H1 (cell line): Measurements from ENCODE around the gene KRTAP19-8. TPM values are rescaled to one million over a fixed set of nuclear protein-coding genes. Genes with fewer than 3 reads are reported as not detected.

Experiments used
- CTCF ChIA-PET: fragments of 300-600 bp; sonication (Branson Sonifier 250); formaldehyde crosslinking; loops from one replicate; lab custom pipeline; 2021; ENCODE audit not compliant: partially characterized antibody; lab: Charles Lee
- POLR2A ChIA-PET: fragments of 300-600 bp; sonication (Branson Sonifier 250); formaldehyde crosslinking; loops from one replicate; lab custom pipeline; 2021; ENCODE audit warnings: inconsistent platforms; ENCODE audit not compliant: partially characterized antibody; lab: Charles Lee
- DNase-seq, 2 experiments: peaks; one replicate each; pipeline versions ENCODE4 v3.0.0 to v3.0.0-alpha.2; 2010 to 2022; ENCODE audit warnings: low spot score in 2 of 2, low read depth in 1 of 2, mixed read lengths in 1 of 2
- FAIRE-seq: peaks from 2 replicates; lab custom pipeline; 2011; peaks lifted over from hg19 to GRCh38; lab: Jason Lieb, UNC
- H2AFZ ChIP-seq: 2 replicates; pipeline ENCODE4 v1.8.1; 2012; ENCODE audit warnings: low read length, inconsistent platforms
- H2AK5ac ChIP-seq: 2 replicates; pipeline ENCODE4 v1.6.1; 2013; ENCODE audit warnings: low read depth, low read length
- H2BK120ac ChIP-seq: replicated peaks from 2 replicates; pipeline ENCODE3; 2013; ENCODE audit warnings: low read depth, low read length, inconsistent platforms
- H2BK12ac ChIP-seq: 2 replicates; pipeline ENCODE4 v1.6.1; 2013; ENCODE audit warnings: low read depth, low read length
- H2BK15ac ChIP-seq: 2 replicates; pipeline ENCODE4 v1.6.1; 2013; ENCODE audit warnings: low read length
- H2BK20ac ChIP-seq: 2 replicates; pipeline ENCODE4 v1.6.1; 2013; ENCODE audit warnings: low read length
- H2BK5ac ChIP-seq: 2 replicates; pipeline ENCODE4 v1.6.1; 2013; ENCODE audit warnings: low read depth, low read length
- H3K14ac ChIP-seq: 2 replicates; pipeline ENCODE4 v1.6.1; 2013; ENCODE audit warnings: inconsistent platforms; ENCODE audit not compliant: insufficient read length
- H3K18ac ChIP-seq: 2 replicates; pipeline ENCODE4 v1.6.1; 2013; ENCODE audit warnings: low read length; ENCODE audit errors: extremely low read depth
- H3K23ac ChIP-seq: 2 replicates; pipeline ENCODE4 v1.6.1; 2013; ENCODE audit warnings: inconsistent platforms; ENCODE audit not compliant: insufficient read length
- H3K23me2 ChIP-seq: 2 replicates; pipeline ENCODE4 v1.6.1; 2013; ENCODE audit warnings: low read depth, low read length
- H3K27ac ChIP-seq: 2 replicates; pipeline ENCODE4 v1.6.1; 2011; ENCODE audit warnings: low read depth, low read length, inconsistent platforms
- H3K27me3 ChIP-seq, 4 experiments: replicated peaks in 1 of 4; 1 replicate in 1 of 4; 2 replicates in 3 of 4; pipeline versions ENCODE4 v1.6.1 to v1.8.1; 2011 to 2013; ENCODE audit warnings: low read length in 3 of 4, mild to moderate bottlenecking in 3 of 4, inconsistent platforms in 2 of 4, mixed read lengths in 2 of 4, moderate library complexity in 1 of 4; ENCODE audit not compliant: control insufficient read depth in 3 of 4, insufficient read depth in 3 of 4; ENCODE audit errors: extremely low read depth in 1 of 4
- H3K36me3 ChIP-seq, 4 experiments: 2 replicates each; pipeline versions ENCODE4 v1.6.1 to v1.8.1; 2011 to 2013; ENCODE audit warnings: mild to moderate bottlenecking in 4 of 4, low read length in 3 of 4, moderate library complexity in 2 of 4, control low read depth in 1 of 4, inconsistent platforms in 1 of 4; ENCODE audit not compliant: insufficient read depth in 4 of 4, control insufficient read depth in 2 of 4
- H3K4ac ChIP-seq: replicated peaks from 2 replicates; pipeline ENCODE3; 2013; ENCODE audit warnings: low read length, low read depth, mixed read lengths, inconsistent platforms; ENCODE audit not compliant: insufficient read length
- H3K4me1 ChIP-seq, 4 experiments: replicated peaks in 1 of 4; 1 replicate in 1 of 4; 2 replicates in 3 of 4; pipeline versions ENCODE4 v1.6.1 to v1.8.1; 2011 to 2013; ENCODE audit warnings: low read length in 3 of 4, inconsistent platforms in 2 of 4, mixed read lengths in 1 of 4; ENCODE audit not compliant: insufficient read depth in 4 of 4, control insufficient read depth in 3 of 4
- H3K4me2 ChIP-seq, 2 experiments: 2 replicates each; pipeline versions ENCODE4 v1.6.1 to v1.8.1; 2011 to 2013; ENCODE audit warnings: low read depth in 2 of 2, low read length in 2 of 2, control low read depth in 1 of 2, inconsistent platforms in 1 of 2, mild to moderate bottlenecking in 1 of 2; ENCODE audit not compliant: insufficient read depth in 1 of 2
- H3K4me3 ChIP-seq, 4 experiments: fragments of 200-600, 300-600 bp in 1 of 4; sonication (generic), shearing (Covaris generic), sonication (Bioruptor Twin) in 1 of 4; 2 replicates each; pipeline versions ENCODE4 v1.5.1 to v1.8.1; 2011 to 2016; ENCODE audit warnings: low read length in 4 of 4, low read depth in 3 of 4, control low read depth in 2 of 4, inconsistent platforms in 2 of 4, mild to moderate bottlenecking in 2 of 4, mixed read lengths in 1 of 4, moderate library complexity in 1 of 4; ENCODE audit not compliant: insufficient read depth in 2 of 4; ENCODE audit errors: extremely low read depth in 1 of 4
- H3K56ac ChIP-seq: replicated peaks from 2 replicates; pipeline ENCODE3; 2013; ENCODE audit warnings: low read depth, mild to moderate bottlenecking, mixed read lengths, low read length, inconsistent platforms; ENCODE audit not compliant: insufficient read length
- H3K79me1 ChIP-seq: 2 replicates; pipeline ENCODE4 v1.6.1; 2013; ENCODE audit warnings: low read depth, low read length, control low read depth
- H3K79me2 ChIP-seq, 2 experiments: 2 replicates each; pipeline versions ENCODE4 v1.6.1 to v1.8.1; 2012 to 2013; ENCODE audit warnings: low read length in 2 of 2, mild to moderate bottlenecking in 2 of 2, inconsistent platforms in 1 of 2; ENCODE audit not compliant: insufficient read depth in 2 of 2, control insufficient read depth in 1 of 2
- H3K9ac ChIP-seq, 4 experiments: replicated peaks in 1 of 4; 1 replicate in 1 of 4; 2 replicates in 3 of 4; pipeline versions ENCODE4 v1.6.1 to v1.8.1; 2011 to 2013; ENCODE audit warnings: low read depth in 3 of 4, low read length in 3 of 4, control low read depth in 2 of 4, mild to moderate bottlenecking in 2 of 4, moderate library complexity in 2 of 4, inconsistent platforms in 1 of 4; ENCODE audit errors: extremely low read depth in 1 of 4
- H3K9me3 ChIP-seq, 2 experiments: 2 replicates each; pipeline versions ENCODE4 v1.6.1 to v1.8.1; 2012 to 2013; ENCODE audit warnings: mild to moderate bottlenecking in 2 of 2, moderate library complexity in 2 of 2, control low read depth in 1 of 2, inconsistent platforms in 1 of 2, low read depth in 1 of 2, low read length in 1 of 2, mixed read lengths in 1 of 2; ENCODE audit not compliant: insufficient read depth in 2 of 2
- H4K20me1 ChIP-seq, 2 experiments: replicated peaks in 1 of 2; 2 replicates each; pipeline versions ENCODE3 to v1.8.1; 2011 to 2013; ENCODE audit warnings: inconsistent platforms in 2 of 2, low read length in 2 of 2, mild to moderate bottlenecking in 1 of 2; ENCODE audit not compliant: insufficient read depth in 2 of 2, control insufficient read depth in 1 of 2
- H4K5ac ChIP-seq: 2 replicates; pipeline ENCODE4 v1.6.1; 2013; ENCODE audit warnings: low read length, low read depth, mixed read lengths, inconsistent platforms; ENCODE audit not compliant: insufficient read length
- H4K8ac ChIP-seq: 2 replicates; pipeline ENCODE4 v1.8.0; 2013; ENCODE audit warnings: mild to moderate bottlenecking, moderate library complexity, low read length, inconsistent platforms; ENCODE audit not compliant: insufficient read depth; ENCODE audit errors: extremely low read depth
- H4K91ac ChIP-seq: replicated peaks from 2 replicates; pipeline ENCODE3; 2013; ENCODE audit warnings: low read length, mixed read lengths, inconsistent platforms; ENCODE audit not compliant: insufficient read length
- CBX5 ChIP-seq: fragments of 300-800, 300-1000 bp; sonication (generic); IDR thresholded peaks from 2 replicates; pipeline ENCODE4 v1.7.1; 2016; ENCODE audit warnings: antibody characterized with exemption, low read length, low read depth
- CHD2 ChIP-seq: IDR thresholded peaks from 2 replicates; pipeline ENCODE4 v1.6.1; 2012; ENCODE audit warnings: low read length, improper control_type of control experiment
- CREB1 ChIP-seq: IDR thresholded peaks from 2 replicates; pipeline ENCODE4 v1.6.1; 2012; ENCODE audit warnings: inconsistent platforms
- EGR1 ChIP-seq: IDR thresholded peaks from 2 replicates; pipeline ENCODE4 v1.6.1; 2011; ENCODE audit warnings: low read depth, low read length, borderline replicate concordance
- KDM5A ChIP-seq: fragments of 200-600 bp; IDR thresholded peaks from 2 replicates; pipeline ENCODE4 v1.7.1; 2012; ENCODE audit warnings: mild to moderate bottlenecking, low read length, inconsistent platforms, mixed read lengths
- POU5F1 ChIP-seq: IDR thresholded peaks from 2 replicates; pipeline ENCODE4 v1.6.1; 2011; ENCODE audit warnings: low read depth, mild to moderate bottlenecking, low read length, moderate library complexity
- RXRA ChIP-seq: IDR thresholded peaks from 2 replicates; pipeline ENCODE4 v1.6.1; 2011; ENCODE audit warnings: low read depth, mild to moderate bottlenecking, low read length, moderate library complexity; ENCODE audit not compliant: insufficient read depth
- SRF ChIP-seq: IDR thresholded peaks from 2 replicates; pipeline ENCODE4 v1.6.1; 2011; ENCODE audit warnings: mild to moderate bottlenecking, low read depth, low read length, moderate library complexity
- ZNF274 ChIP-seq: IDR thresholded peaks from 2 replicates; pipeline ENCODE4 v1.7.0; 2012; ENCODE audit warnings: low read length, borderline replicate concordance; ENCODE audit errors: extremely low read depth
- WGBS, 2 experiments: shearing (Covaris generic) in 1 of 2; methylation state at CpG; one replicate each; pipeline versions ENCODE4 v1.1.6 to v1.1.7; 2013 to 2015; ENCODE audit warnings: low lambda C conversion rate in 2 of 2, mixed read lengths in 2 of 2, inconsistent platforms in 1 of 2, low coverage in 1 of 2, missing lambda C conversion rate in 1 of 2; ENCODE audit not compliant: insufficient replicate concordance in 2 of 2, insufficient coverage in 1 of 2, insufficient read length in 1 of 2; ENCODE audit errors: extremely low coverage in 1 of 2, missing lambda C conversion rate in 1 of 2; 5-methylcytosine and 5-hydroxymethylcytosine counted together
- long read RNA-seq, 2 experiments: library from RNA in 1 of 2; library from capped mRNA in 1 of 2; stranded (forward); transcript quantifications; one replicate each; pipeline ENCODE4 v2.0.0, GENCODE V29; 2021; ENCODE audit warnings: inconsistent platforms in 1 of 2
- polyA minus RNA-seq, 3 experiments: library from RNA; depleted of rRNA, polyadenylated mRNA; stranded (reverse); fragments of >200 nt; gene quantifications; 1 replicate in 2 of 3; 2 replicates in 1 of 3; pipeline ENCODE4 v1.2.3, GENCODE V29; 2011
- polyA plus RNA-seq, 7 experiments: library from polyadenylated mRNA; depleted of rRNA in 3 of 7; stranded (reverse) in 5 of 7; unstranded in 2 of 7; fragments of >200 nt in 5 of 7; fragments of 200-250 nt in 2 of 7; gene quantifications; 1 replicate in 5 of 7; 2 replicates in 1 of 7; 4 replicates in 1 of 7; pipeline versions ENCODE4 v1.2.1 to v1.2.3, GENCODE V29; 2011 to 2013; ENCODE audit warnings: missing spikeins in 2 of 7, mixed read lengths in 2 of 7
- total RNA-seq: library from RNA; stranded (reverse); fragmentation: NEBNext Ultra II Directional; extraction: Animal tissue kit (Norgen Biotek cat#: 25700); gene quantifications from 2 replicates; pipeline ENCODE4 v1.2.1, GENCODE V29; 2021
- TF ChIP-seq, protein P1 (sequence below): IDR thresholded peaks from 2 replicates; pipeline ENCODE4 v1.6.1; 2012; ENCODE audit warnings: low read length, inconsistent platforms
- TF ChIP-seq, protein P2 (sequence below): IDR thresholded peaks from 2 replicates; pipeline ENCODE4 v1.6.1; 2011; ENCODE audit warnings: low read depth, mild to moderate bottlenecking, low read length; ENCODE audit not compliant: insufficient read depth

KRTAP19-8 gene, protein sequence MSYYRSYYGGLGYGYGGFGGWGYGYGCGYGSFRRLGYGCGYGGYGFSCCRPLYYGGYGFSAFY
- total RNA-seq (not detected in 2 replicates), polyA plus RNA-seq (2011; rRNA removed) (not detected in 2 replicates), polyA minus RNA-seq (2011; rRNA and poly(A)+ RNA removed) (not detected in 2 replicates)
- polyA plus RNA-seq (2011; cell fraction: cytosol; rRNA removed) = not detected
- polyA plus RNA-seq (2011; cell fraction: nucleus; rRNA removed) = not detected
- polyA plus RNA-seq (2012, experiment 1 of 2) = not detected in 4 replicates
- polyA plus RNA-seq (2012, experiment 2 of 2) = not detected
- polyA plus RNA-seq (2013, experiment 1 of 2) = not detected
- not detected for polyA plus RNA-seq (2013, experiment 2 of 2)
- polyA minus RNA-seq (2011; cell fraction: cytosol; rRNA and poly(A)+ RNA removed) = not detected
- polyA minus RNA-seq (2011; cell fraction: nucleus; rRNA and poly(A)+ RNA removed) = not detected
- long read RNA-seq, experiment 1 = 0 reads
- long read RNA-seq, experiment 2 = 0 reads

DNA sequence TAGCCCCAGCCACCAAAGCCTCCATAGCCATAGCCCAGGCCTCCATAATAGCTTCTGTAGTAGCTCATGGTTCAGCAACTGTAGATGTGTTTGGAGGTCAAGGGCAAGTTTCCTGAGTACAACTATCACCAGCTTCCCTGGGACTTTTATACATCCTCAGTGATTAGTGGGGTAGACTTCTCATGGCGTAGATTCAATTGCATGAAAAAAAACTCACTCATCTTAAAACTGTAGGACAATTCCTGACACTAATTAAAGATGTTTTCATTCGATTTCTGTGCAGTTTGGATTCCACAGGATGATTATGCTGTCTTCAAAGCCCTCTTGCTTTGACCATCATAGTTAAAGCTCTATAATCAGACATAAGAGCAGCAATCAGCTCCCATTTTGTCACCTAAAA lies at the start of gene KRTAP19-8:
Gene KRTAP19-8 (minus strand): TSS at position 101 of the 400 bp plus-strand sequence. CDS start 33 bp downstream, at position 68.
- ChIA-PET POLR2A (no interaction called here), CTCF (interaction anchor here (0.6 to 1.0 kb wide), 2 partner anchors 16 to 18 kb away, joined by 3 to 4 read pairs; no protein-coding TSS in a partner anchor)
- Histone ChIP-seq H3K79me2 (no peaks in the 10 kb centered on the region), H3K18ac (no peak within 1 kb of the TSS), H4K8ac (no peak within 1 kb of the TSS), H3K27me3 (no peaks in the 10 kb centered on the region), H3K4me2 (no peak within 1 kb of the TSS), H3K36me3 (no peaks in the 10 kb centered on the region), H2BK5ac (no peak within 1 kb of the TSS), H3K56ac (no peak within 1 kb of the TSS), H2AFZ (no peak within 1 kb of the TSS), H3K27ac (no peak within 1 kb of the TSS), H2BK20ac (no peak within 1 kb of the TSS), H2BK120ac (no peak within 1 kb of the TSS), H2BK15ac (no peak within 1 kb of the TSS), H3K4me1 (no peaks in the 10 kb centered on the region), H4K20me1 (no peaks in the 10 kb centered on the region), H4K5ac (no peak within 1 kb of the TSS), H3K9ac (no peak within 1 kb of the TSS), H3K14ac (no peak within 1 kb of the TSS), H3K23me2 (no peaks in the 10 kb centered on the region), H3K79me1 (no peaks in the 10 kb centered on the region), H4K91ac (no peak within 1 kb of the TSS), H3K9me3 (no peaks in the 10 kb centered on the region), H3K4me3 (no peak within 1 kb of the TSS), H2AK5ac (no peak within 1 kb of the TSS), H3K4ac (no peak within 1 kb of the TSS), H2BK12ac (no peak within 1 kb of the TSS), H3K23ac (no peak within 1 kb of the TSS)
- 88% methylated on average over 2 of the region's 2 CpGs; no CpG with 5 or more reads in 1 of the 2 experiments for WGBS, 2 experiments
- FAIRE-seq = no peak
- DNase-seq = no peak
- TF ChIP-seq CHD2 (no peak), KDM5A (no peak), SRF (no peak), CREB1 (no peak), RXRA (no peak), POU5F1 (no peak), CBX5 (no peak), ZNF274 (no peak), EGR1 (no peak)
- TF ChIP-seq, protein P1, sequence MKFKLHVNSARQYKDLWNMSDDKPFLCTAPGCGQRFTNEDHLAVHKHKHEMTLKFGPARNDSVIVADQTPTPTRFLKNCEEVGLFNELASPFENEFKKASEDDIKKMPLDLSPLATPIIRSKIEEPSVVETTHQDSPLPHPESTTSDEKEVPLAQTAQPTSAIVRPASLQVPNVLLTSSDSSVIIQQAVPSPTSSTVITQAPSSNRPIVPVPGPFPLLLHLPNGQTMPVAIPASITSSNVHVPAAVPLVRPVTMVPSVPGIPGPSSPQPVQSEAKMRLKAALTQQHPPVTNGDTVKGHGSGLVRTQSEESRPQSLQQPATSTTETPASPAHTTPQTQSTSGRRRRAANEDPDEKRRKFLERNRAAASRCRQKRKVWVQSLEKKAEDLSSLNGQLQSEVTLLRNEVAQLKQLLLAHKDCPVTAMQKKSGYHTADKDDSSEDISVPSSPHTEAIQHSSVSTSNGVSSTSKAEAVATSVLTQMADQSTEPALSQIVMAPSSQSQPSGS = no peak
- TF ChIP-seq, protein P2, sequence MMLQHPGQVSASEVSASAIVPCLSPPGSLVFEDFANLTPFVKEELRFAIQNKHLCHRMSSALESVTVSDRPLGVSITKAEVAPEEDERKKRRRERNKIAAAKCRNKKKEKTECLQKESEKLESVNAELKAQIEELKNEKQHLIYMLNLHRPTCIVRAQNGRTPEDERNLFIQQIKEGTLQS = no peak
